ENCODE results near the gene CHD6. TPM values are rescaled to one million over a fixed set of nuclear protein-coding genes. Genes with fewer than 3 reads are reported as not detected.

The CHD6 gene
- total and polyA plus RNA-seq, 2 donors: 11.8 to 45.7 TPM

GRCh38 chr20:41580350-41580749 lies 37.8 kb downstream of the CHD6 start:
- Histone ChIP-seq H3K4me3 (ENCODE audit: low read length in 2 of 2) (no peak overlapping the region), H3K4me1 (ENCODE audit: control insufficient read depth in 2 of 2, insufficient read depth in 2 of 2, low read length in 2 of 2) (peaks cover 0 to 4% of the 10 kb centered on the region in 2 donors), H3K9me3 (ENCODE audit: control insufficient read depth in 2 of 2, insufficient read depth in 1 of 2, low read length in 1 of 2) (peaks cover 0 to 2% of the 10 kb centered on the region in 2 donors), H3K27me3 (ENCODE audit: control insufficient read depth in 2 of 2, insufficient read depth in 1 of 2, low read length in 1 of 2) (no peaks in the 10 kb centered on the region), H3K36me3 (ENCODE audit: control insufficient read depth in 2 of 2, insufficient read depth in 2 of 2, low read length in 1 of 2) (no peaks in the 10 kb centered on the region), H3K27ac (ENCODE audit: low read depth in 1 of 2, low read length in 1 of 2) (no peak overlapping the region)
- 97% methylated on average over 2 of the region's 2 CpGs for WGBS
- DNase-seq (ENCODE audit: low read depth in 6 of 9, low spot score in 9 of 9): no peak

DNA sequence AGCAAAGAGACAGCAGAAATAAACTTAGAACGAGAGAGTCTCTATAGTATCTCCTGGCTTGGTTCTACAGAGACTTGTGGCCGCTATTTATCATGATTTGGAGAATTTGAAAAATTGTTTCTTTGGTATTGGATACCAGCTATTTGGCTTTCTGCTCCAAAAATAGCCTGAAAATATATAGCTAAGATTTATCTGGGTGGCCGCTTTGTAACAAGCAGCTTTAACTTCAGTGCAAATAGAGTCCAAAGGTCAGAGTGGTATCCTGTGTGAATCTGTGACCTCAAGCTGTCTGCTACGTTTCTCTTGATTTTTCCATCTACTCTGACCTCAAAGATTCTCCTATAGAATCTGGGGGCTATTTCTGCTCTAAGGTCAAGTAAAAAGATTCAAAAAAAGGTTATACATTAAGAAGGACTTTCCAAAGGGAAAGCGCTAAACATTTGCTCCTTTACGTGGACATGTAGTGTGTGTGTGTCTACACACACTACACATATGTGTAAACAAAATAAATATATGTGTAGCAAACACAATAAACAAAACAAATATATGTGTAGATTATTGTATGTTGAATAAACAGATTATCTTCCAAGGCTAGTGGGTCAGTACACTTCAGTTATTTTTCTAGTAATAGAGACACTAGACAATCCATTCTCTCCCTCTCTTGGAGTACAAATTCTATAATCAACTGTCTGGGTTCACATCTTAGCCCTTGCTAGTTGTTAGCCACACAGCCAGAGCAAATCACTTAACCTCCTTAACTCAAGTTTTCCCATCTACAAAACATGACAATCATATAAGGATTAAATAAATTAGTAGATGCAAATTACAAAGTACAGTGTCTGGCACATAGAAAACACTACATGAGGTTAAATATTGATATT lies 40.8 kb downstream of the CHD6 start:
- 93% methylated on average over 6 of the region's 6 CpGs for WGBS
- Histone ChIP-seq H3K36me3 (ENCODE audit: control insufficient read depth in 2 of 2, insufficient read depth in 2 of 2, low read length in 1 of 2) (no peaks in the 10 kb centered on the region), H3K9me3 (ENCODE audit: control insufficient read depth in 2 of 2, insufficient read depth in 1 of 2, low read length in 1 of 2) (peaks cover 0 to 3% of the 10 kb centered on the region in 2 donors), H3K27ac (ENCODE audit: low read depth in 1 of 2, low read length in 1 of 2) (no peak overlapping the region), H3K4me1 (ENCODE audit: control insufficient read depth in 2 of 2, insufficient read depth in 2 of 2, low read length in 2 of 2) (peaks cover 0 to 4% of the 10 kb centered on the region in 2 donors), H3K27me3 (ENCODE audit: control insufficient read depth in 2 of 2, insufficient read depth in 1 of 2, low read length in 1 of 2) (no peaks in the 10 kb centered on the region), H3K4me3 (ENCODE audit: low read length in 2 of 2) (no peak overlapping the region)
- no peak for DNase-seq (ENCODE audit: low read depth in 6 of 9, low spot score in 9 of 9)

DNA sequence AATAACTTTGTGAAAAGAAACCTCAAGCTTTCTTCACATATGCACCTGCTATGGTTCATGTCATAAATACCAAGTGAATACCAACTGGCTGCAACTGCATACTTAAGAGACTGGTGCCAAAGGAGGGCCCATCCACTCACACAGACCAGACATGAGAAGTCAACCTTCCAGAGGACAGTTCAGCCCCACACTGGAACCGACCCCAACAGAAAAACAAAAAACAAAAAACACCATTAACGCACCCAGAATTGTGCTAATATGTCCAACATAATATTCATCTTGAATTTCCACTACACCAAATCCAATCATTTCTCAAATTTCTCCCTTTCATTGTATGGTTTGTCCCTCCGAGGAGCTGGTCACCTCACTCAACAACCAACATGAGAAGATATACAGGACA lies 42.8 kb downstream of the CHD6 start:
- peaks cover 0 to 4% of the 10 kb centered on the region in 2 donors for H3K4me1 ChIP-seq (ENCODE audit: control insufficient read depth in 2 of 2, insufficient read depth in 2 of 2, low read length in 2 of 2)
- peaks cover 0 to 3% of the 10 kb centered on the region in 2 donors for H3K9me3 ChIP-seq (ENCODE audit: control insufficient read depth in 2 of 2, insufficient read depth in 1 of 2, low read length in 1 of 2)
- 96% methylated on average over 3 of the region's 3 CpGs for WGBS

DNA sequence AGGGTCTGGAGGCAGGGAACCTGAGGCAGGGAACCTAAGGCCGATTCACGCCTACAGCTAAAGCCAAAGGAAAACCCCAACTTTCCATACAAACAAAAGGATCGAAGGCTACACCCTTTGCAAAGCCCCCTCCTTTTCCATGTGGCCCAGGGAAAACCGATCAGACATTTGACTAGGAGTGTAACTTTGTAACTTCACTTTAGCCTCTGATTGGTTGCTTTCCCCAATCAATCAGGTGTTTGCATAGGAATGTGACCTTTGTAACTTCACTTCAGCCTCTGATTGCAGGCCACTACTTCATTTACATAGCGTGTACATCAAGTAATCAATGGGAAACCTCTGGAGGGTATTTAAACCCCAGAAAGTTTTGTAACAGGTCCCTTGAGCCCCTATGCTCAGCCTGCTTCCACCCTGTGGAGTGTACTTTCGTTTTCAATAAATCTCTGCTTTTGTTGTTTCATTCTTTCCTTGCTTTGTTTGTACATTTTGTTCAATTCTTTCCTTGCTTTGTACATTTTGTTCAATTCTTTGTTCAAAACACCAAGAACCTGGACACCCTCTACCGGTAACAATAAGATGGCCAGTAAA lies 43.3 kb downstream of the CHD6 start:
- Histone ChIP-seq H3K9me3 (ENCODE audit: control insufficient read depth in 2 of 2, insufficient read depth in 1 of 2, low read length in 1 of 2) (peaks cover 0 to 3% of the 10 kb centered on the region in 2 donors), H3K27ac (ENCODE audit: low read depth in 1 of 2, low read length in 1 of 2) (no peak overlapping the region), H3K27me3 (ENCODE audit: control insufficient read depth in 2 of 2, insufficient read depth in 1 of 2, low read length in 1 of 2) (no peaks in the 10 kb centered on the region), H3K4me1 (ENCODE audit: control insufficient read depth in 2 of 2, insufficient read depth in 2 of 2, low read length in 2 of 2) (peaks cover 0 to 4% of the 10 kb centered on the region in 2 donors), H3K4me3 (ENCODE audit: low read length in 2 of 2) (no peak overlapping the region), H3K36me3 (ENCODE audit: control insufficient read depth in 2 of 2, insufficient read depth in 2 of 2, low read length in 1 of 2) (no peaks in the 10 kb centered on the region)
- DNase-seq (ENCODE audit: low read depth in 6 of 9, low spot score in 9 of 9): no peak
- 98% methylated on average over 7 of the region's 7 CpGs for WGBS

More for the DNA sequence above, 42.8 kb downstream of the CHD6 start:
- DNase-seq (ENCODE audit: low read depth in 6 of 9, low spot score in 9 of 9): no peak
- no peak overlapping the region for H3K4me3 ChIP-seq (ENCODE audit: low read length in 2 of 2)
- no peak overlapping the region for H3K27ac ChIP-seq (ENCODE audit: low read depth in 1 of 2, low read length in 1 of 2)
- no peaks in the 10 kb centered on the region for H3K27me3 ChIP-seq (ENCODE audit: control insufficient read depth in 2 of 2, insufficient read depth in 1 of 2, low read length in 1 of 2)
- no peaks in the 10 kb centered on the region for H3K36me3 ChIP-seq (ENCODE audit: control insufficient read depth in 2 of 2, insufficient read depth in 2 of 2, low read length in 1 of 2)

- no peak for DNase-seq (ENCODE audit: low read depth in 6 of 9, low spot score in 9 of 9)
- Histone ChIP-seq H3K36me3 (ENCODE audit: control insufficient read depth in 2 of 2, insufficient read depth in 2 of 2, low read length in 1 of 2) (no peaks in the 10 kb centered on the region), H3K9me3 (ENCODE audit: control insufficient read depth in 2 of 2, insufficient read depth in 1 of 2, low read length in 1 of 2) (peaks cover 0 to 3% of the 10 kb centered on the region in 2 donors), H3K4me3 (ENCODE audit: low read length in 2 of 2) (no peak overlapping the region), H3K27me3 (ENCODE audit: control insufficient read depth in 2 of 2, insufficient read depth in 1 of 2, low read length in 1 of 2) (no peaks in the 10 kb centered on the region), H3K27ac (ENCODE audit: low read depth in 1 of 2, low read length in 1 of 2) (no peak overlapping the region), H3K4me1 (ENCODE audit: control insufficient read depth in 2 of 2, insufficient read depth in 2 of 2, low read length in 2 of 2) (peaks cover 0 to 4% of the 10 kb centered on the region in 2 donors)
- 56% methylated on average over 2 of the region's 2 CpGs for WGBS
Measured at GRCh38 chr20:41573955-41574354, 44.2 kb downstream of the CHD6 start.

DNA sequence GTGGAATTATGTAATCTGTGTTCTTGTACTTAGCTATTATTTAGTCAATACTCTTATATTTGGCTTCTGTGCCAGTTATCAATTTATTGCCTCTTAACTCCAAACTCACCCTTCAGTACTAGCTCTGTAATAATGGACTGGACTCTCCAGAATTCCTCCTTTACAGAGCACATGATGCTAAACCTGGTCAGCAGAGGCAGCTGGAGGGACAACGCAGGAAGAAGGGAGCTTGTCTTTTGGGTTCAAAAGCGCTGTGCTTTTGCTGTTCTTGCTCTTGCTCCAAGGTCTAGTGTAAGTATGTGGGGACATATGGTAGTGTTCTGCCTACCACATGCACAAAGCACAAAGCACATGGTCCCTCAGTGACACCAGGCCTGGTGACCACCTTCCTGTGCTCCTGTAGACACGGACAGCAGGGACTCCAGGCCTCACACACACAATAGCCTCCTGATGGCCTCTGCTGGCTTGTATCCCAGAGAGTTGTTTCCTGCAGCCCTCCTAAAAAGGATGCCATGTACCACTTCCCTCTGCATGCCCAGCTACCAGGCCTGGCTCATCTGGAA lies 46.1 kb downstream of the CHD6 start:
- no peak for DNase-seq (ENCODE audit: low read depth in 6 of 9, low spot score in 9 of 9)
- H3K4me1 ChIP-seq (ENCODE audit: control insufficient read depth in 2 of 2, insufficient read depth in 2 of 2, low read length in 2 of 2): peaks cover 0 to under 1% of the 10 kb centered on the region in 2 donors
- peaks cover 0 to 3% of the 10 kb centered on the region in 2 donors for H3K9me3 ChIP-seq (ENCODE audit: control insufficient read depth in 2 of 2, insufficient read depth in 1 of 2, low read length in 1 of 2)
- 96% methylated on average over 3 of the region's 3 CpGs for WGBS
- H3K4me3 ChIP-seq (ENCODE audit: low read length in 2 of 2): no peak overlapping the region
- H3K27ac ChIP-seq (ENCODE audit: low read depth in 1 of 2, low read length in 1 of 2): no peak overlapping the region
- H3K27me3 ChIP-seq (ENCODE audit: control insufficient read depth in 2 of 2, insufficient read depth in 1 of 2, low read length in 1 of 2): no peaks in the 10 kb centered on the region
- H3K36me3 ChIP-seq (ENCODE audit: control insufficient read depth in 2 of 2, insufficient read depth in 2 of 2, low read length in 1 of 2): no peaks in the 10 kb centered on the region

DNA sequence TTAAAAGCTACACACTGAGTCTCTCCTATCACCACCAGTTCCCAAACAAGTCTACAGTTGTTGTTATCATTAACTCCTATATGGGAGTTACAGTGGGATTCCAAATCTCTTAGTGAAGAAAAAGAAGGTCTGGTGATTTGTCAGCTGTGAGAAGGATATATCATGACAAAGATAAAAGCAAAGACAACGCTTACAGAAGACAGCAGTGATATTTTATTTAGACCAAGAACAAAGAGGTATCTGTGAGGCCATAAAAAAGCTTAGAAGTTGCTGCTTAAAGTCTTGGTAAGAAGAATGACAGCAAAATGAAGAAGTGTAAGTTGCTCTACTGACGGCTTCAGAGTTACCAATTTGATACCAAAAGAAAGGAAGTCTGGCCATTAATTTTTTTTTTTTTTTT lies 47.2 kb downstream of the CHD6 start:
- no peak for DNase-seq (ENCODE audit: low read depth in 6 of 9, low spot score in 9 of 9)
- peaks cover 0 to 6% of the 10 kb centered on the region in 2 donors for H3K36me3 ChIP-seq (ENCODE audit: control insufficient read depth in 2 of 2, insufficient read depth in 2 of 2, low read length in 1 of 2)
- H3K9me3 ChIP-seq (ENCODE audit: control insufficient read depth in 2 of 2, insufficient read depth in 1 of 2, low read length in 1 of 2): peaks cover 0 to 3% of the 10 kb centered on the region in 2 donors
- 81% methylated on average over 2 of the region's 2 CpGs for WGBS
- no peaks in the 10 kb centered on the region for H3K27me3 ChIP-seq (ENCODE audit: control insufficient read depth in 2 of 2, insufficient read depth in 1 of 2, low read length in 1 of 2)
- no peak overlapping the region for H3K27ac ChIP-seq (ENCODE audit: low read depth in 1 of 2, low read length in 1 of 2)
- H3K4me1 ChIP-seq (ENCODE audit: control insufficient read depth in 2 of 2, insufficient read depth in 2 of 2, low read length in 2 of 2): no peaks in the 10 kb centered on the region
- no peak overlapping the region for H3K4me3 ChIP-seq (ENCODE audit: low read length in 2 of 2)

GRCh38 chr20:41570557-41570956 lies 47.6 kb downstream of the CHD6 start:
- Histone ChIP-seq H3K27ac (ENCODE audit: low read depth in 1 of 2, low read length in 1 of 2) (no peak overlapping the region), H3K9me3 (ENCODE audit: control insufficient read depth in 2 of 2, insufficient read depth in 1 of 2, low read length in 1 of 2) (peaks cover 0 to 3% of the 10 kb centered on the region in 2 donors), H3K4me3 (ENCODE audit: low read length in 2 of 2) (no peak overlapping the region), H3K27me3 (ENCODE audit: control insufficient read depth in 2 of 2, insufficient read depth in 1 of 2, low read length in 1 of 2) (no peaks in the 10 kb centered on the region), H3K36me3 (ENCODE audit: control insufficient read depth in 2 of 2, insufficient read depth in 2 of 2, low read length in 1 of 2) (peaks cover 0 to 6% of the 10 kb centered on the region in 2 donors), H3K4me1 (ENCODE audit: control insufficient read depth in 2 of 2, insufficient read depth in 2 of 2, low read length in 2 of 2) (no peaks in the 10 kb centered on the region)
- no peak for DNase-seq (ENCODE audit: low read depth in 6 of 9, low spot score in 9 of 9)

DNA sequence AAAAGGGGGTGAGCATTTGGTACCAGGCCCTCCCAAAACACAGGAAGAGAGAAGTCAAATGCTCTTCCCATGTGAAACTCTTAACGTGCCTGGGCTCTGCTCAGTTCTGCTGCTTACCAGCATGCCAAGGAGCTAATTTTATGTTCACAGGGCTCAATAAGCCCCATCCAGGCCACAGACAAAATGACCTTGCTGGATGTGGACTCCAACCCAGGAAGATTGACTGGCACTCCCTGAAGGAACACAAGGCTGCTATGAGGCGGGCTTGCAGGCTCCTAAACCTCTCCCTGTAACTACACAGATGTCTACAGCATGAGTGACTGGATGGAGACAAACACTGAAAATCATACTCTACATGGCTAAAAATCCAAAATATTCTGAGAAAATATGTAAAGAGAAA lies 50.6 kb downstream of the CHD6 start:
- H3K36me3 ChIP-seq (ENCODE audit: control insufficient read depth in 2 of 2, insufficient read depth in 2 of 2, low read length in 1 of 2): peaks cover 0 to 6% of the 10 kb centered on the region in 2 donors
- 97% methylated on average over 2 of the region's 2 CpGs for WGBS
- H3K4me3 ChIP-seq (ENCODE audit: low read length in 2 of 2): no peak overlapping the region
- H3K9me3 ChIP-seq (ENCODE audit: control insufficient read depth in 2 of 2, insufficient read depth in 1 of 2, low read length in 1 of 2): no peaks in the 10 kb centered on the region
- no peaks in the 10 kb centered on the region for H3K4me1 ChIP-seq (ENCODE audit: control insufficient read depth in 2 of 2, insufficient read depth in 2 of 2, low read length in 2 of 2)
- no peak overlapping the region for H3K27ac ChIP-seq (ENCODE audit: low read depth in 1 of 2, low read length in 1 of 2)
- no peak for DNase-seq (ENCODE audit: low read depth in 6 of 9, low spot score in 9 of 9)
- no peaks in the 10 kb centered on the region for H3K27me3 ChIP-seq (ENCODE audit: control insufficient read depth in 2 of 2, insufficient read depth in 1 of 2, low read length in 1 of 2)
